Prostate gland (tissue), 2 donors: Measurements from ENCODE around the gene SLC12A6.

Source experiments
- POLR2A ChIP-seq: fragments of 450-650 bp; IDR thresholded peaks from one replicate; pipeline ENCODE4 v1.6.1; 2016; ENCODE audit warnings: antibody characterized with exemption, mild to moderate bottlenecking
- POLR2AphosphoS5 ChIP-seq: sonication (generic); formaldehyde crosslinking; IDR thresholded peaks from one replicate; pipeline ENCODE4 v1.6.1; 2017; ENCODE audit warnings: antibody characterized with exemption
- TF ChIP-seq, protein P1 (sequence below), 4 experiments: fragments of 200-600 bp in 2 of 4; fragments of 450-650 bp in 2 of 4; sonication (generic) in 2 of 4; IDR thresholded peaks; 1 replicate in 3 of 4; 2 replicates in 1 of 4; pipeline ENCODE4 v1.5.1; 2016 to 2019; ENCODE audit warnings: antibody characterized with exemption in 4 of 4, mild to moderate bottlenecking in 2 of 4, moderate library complexity in 2 of 4

DNA sequence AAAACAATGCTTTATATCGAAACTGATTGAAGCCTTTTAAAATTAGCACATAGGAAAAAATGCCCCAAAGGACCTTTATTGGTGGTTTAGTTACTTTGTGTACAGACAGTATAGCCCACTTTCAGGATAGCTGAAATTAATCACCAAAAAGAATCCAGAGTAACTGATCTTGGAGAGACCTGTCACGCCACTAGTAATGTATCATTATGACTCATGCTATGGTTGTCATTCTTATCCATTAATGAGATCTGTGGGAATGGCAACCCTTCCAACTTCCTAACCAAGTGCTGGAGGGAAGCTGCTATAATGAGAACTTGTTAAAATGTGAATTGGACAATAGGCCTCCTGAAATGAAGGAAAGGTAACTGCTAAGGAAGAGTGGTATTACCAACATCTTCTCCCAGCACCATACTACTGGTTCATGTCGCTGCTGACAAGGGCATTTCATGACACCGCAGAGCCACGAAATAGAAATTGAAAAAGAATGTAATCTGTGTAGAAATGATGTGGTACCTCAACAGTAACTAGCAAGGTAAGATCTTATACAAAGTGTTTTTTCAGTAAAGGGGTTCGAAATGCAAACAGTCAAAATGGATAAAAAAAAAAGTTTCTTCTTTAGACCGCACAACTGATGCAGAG, 119.9 kb downstream of the SLC12A6 start:
- TF ChIP-seq, protein P1, sequence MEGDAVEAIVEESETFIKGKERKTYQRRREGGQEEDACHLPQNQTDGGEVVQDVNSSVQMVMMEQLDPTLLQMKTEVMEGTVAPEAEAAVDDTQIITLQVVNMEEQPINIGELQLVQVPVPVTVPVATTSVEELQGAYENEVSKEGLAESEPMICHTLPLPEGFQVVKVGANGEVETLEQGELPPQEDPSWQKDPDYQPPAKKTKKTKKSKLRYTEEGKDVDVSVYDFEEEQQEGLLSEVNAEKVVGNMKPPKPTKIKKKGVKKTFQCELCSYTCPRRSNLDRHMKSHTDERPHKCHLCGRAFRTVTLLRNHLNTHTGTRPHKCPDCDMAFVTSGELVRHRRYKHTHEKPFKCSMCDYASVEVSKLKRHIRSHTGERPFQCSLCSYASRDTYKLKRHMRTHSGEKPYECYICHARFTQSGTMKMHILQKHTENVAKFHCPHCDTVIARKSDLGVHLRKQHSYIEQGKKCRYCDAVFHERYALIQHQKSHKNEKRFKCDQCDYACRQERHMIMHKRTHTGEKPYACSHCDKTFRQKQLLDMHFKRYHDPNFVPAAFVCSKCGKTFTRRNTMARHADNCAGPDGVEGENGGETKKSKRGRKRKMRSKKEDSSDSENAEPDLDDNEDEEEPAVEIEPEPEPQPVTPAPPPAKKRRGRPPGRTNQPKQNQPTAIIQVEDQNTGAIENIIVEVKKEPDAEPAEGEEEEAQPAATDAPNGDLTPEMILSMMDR (IDR thresholded peaks at IDR 0.05) = no peak
- TF ChIP-seq POLR2AphosphoS5 (no peak), POLR2A (no peak)
